IPS-11a (cell line): ENCODE data around the gene LCK.
A peak's percentile ranks its signal among the peaks of the same experiment; 100 is the strongest.
"Not testable (repeated sequence)": the region's sequence is repeated elsewhere in the genome, so short reads cannot be mapped to it uniquely, and the experiment has no call there.

ENCODE experiments used
- H3K4me3 ChIP-seq: one replicate; pipeline ENCODE4 v1.5.1; 2013; ENCODE audit warnings: low read depth, low read length, control low read depth

The LCK gene

DNA sequence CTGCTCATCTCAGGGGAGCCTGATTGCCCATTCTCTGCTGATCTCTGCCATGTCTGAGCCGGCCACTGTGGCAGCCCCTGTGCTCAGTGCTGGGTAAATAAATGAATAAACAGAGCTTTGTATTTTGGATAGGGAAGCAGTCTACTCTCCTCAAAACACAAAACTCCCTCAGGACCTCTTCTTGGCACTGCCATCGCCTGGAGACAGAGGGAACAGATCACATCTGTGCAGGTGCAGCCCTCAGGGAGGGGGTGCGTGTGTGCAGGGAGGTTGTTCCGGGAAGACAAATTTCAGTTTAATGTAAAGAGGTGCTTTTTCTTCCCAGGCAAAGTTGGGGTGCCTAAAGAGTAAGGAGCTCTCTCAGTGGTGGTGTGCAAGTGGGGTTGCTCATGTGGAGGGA is 11.7 kb upstream of the LCK start:
- H3K4me3 ChIP-seq, result peak overlapping the region; percentile 74

- H3K4me3 ChIP-seq, result peak overlapping the region; percentile 74
Observed at GRCh38 chr1:32239790-32240139, 11.3 kb upstream of the LCK start.

DNA sequence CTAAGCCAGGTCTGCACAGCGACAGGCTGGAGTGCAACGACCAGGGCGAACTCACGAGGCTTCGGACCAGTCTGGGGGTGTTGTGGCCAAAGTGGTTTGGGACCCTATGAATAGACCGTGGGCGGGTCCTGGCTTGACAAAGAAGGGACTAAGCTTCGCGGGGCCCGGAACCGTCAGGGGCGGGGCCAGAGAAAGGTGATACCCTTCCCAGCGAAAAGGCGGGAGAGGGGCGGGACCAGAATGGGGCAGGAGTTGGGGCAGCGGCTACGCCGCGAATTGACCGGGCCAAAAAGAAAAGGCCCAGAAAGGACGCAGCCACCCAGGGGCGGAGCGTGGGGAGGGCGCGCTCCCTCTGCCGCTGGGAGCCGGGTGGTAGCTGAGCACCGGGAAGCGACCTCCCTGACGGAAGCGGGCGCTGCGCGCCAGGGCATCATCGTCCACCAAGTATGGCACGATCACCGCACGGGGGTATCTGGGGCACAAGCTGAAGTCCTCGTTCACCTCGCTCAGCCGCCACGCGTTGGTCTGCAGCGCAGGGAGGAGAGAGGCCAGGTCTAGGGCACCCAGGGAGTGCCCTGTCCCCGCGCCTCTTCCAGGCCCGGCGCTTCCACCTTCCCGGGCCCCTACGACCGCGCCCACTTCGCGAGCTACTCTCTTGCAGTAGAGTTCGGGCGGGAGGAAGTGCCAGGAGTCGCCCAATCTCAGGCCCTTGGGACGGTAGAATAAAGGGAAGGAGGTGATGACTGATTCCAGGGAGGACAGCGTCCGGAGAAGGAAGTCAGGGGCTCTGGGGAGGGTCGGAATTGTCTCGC is 10.7 kb upstream of the LCK start:
- peak overlapping the region; percentile 74 for H3K4me3 ChIP-seq

GRCh38 chr1:32241001-32241763 is 9.9 kb upstream of the LCK start:
- peak overlapping the region; percentile 74 for H3K4me3 ChIP-seq

DNA sequence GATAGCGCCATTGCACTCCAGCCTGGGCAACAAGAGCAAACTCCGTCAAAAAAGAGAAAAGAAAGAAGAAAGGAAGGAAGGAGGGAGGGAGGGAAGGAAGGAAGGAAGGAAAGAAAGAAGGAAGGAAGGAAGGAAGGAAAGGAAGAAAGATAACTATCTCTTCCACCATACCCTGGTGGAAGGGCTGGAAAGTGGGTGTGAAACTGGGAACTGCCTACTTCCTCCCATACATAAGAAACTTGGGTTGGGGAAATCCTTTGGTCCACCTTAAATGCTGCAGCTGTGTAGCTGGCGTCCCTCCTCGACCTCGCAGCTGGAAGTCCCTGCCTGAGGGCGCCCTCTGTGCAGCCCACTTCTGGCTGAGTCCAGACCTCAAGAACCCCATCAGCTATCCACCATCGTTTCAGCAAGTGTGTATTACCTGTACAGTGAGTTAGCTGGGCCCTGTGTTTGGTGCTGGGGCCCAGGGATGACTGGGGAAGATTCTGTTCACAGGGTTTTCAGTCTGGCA is 8.7 kb upstream of the LCK start:
- no peak overlapping the region for H3K4me3 ChIP-seq

GRCh38 chr1:32246888-32247273 is 4.2 kb upstream of the LCK start, which contains the start of gene FAM167B:
Gene FAM167B (plus strand): TSS chr1:32247222. CDS start chr1:32247422, 200 bp downstream.
- H3K4me3 ChIP-seq, result no peak within 1 kb of the TSS

DNA sequence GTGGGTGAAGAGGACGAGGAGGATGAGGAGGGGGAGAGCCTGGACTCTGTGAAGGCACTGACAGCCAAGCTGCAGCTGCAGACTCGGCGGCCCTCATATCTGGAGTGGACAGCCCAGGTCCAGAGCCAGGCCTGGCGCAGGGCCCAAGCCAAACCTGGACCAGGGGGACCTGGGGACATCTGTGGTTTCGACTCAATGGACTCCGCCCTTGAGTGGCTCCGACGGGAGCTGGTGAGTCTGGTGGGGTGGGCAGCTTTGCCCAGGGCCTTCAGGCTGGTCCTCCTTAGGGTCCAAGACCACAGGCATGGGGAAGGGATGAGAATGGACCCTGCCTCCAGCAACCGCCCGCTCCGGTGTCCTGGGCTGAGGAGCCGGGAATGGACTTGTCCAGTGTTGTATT is 3.6 kb upstream of the LCK start:
- no peak overlapping the region for H3K4me3 ChIP-seq

- H3K4me3 ChIP-seq, result peak overlapping the region; percentile 20
Observed at GRCh38 chr1:32247983-32248889, 2.8 kb upstream of the LCK start.

GRCh38 chr1:32249831-32250525 is 1.1 kb upstream of the LCK start:
- no peak overlapping the region for H3K4me3 ChIP-seq

DNA sequence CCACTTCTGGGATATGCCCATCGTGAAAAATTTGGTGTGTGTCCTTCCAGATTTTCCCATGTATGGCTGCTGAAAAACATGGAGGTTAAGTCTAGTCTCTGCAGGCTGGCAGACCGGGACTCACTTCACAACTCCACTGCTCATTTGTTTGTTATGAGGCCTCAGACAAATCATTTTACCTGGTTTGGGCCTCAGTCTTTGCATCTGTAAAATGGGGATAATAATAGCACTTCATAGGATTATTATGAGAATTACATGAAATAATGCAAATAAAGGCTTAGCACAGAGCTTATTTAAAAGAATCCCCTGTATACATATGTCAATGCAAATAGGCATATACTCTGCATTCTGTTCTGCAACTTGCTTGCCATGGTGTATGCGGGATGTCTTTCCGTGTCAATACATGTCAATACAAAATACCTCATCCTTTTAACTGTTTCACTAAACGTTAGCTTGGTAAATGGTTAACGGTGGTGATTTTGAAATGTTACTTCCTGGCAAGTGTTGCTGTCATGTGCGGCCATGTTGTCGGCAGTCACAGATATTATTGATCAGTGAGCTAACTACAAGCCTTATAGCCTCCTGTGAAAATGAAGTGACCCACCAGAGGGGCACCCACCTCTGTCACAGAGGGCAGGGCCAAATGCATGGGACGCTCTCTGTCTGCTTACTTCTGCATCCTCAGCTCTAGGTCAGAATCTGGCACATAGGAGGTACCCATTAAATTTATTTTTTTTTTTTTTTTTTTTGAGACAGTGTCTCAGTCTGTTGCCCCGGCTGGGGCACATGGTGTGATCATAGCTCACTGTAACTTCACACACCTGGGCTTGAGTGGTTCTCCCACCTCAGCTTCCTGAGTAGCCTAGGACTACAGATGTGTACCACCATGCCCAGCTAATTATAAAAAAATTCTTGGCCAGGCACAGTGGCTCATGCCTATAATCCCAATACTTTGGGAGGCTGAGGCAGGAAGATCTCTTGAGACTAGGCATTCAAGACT is 4.3 kb downstream of the LCK start:
- no peak overlapping the region for H3K4me3 ChIP-seq

- no peak overlapping the region for H3K4me3 ChIP-seq
Observed at GRCh38 chr1:32256473-32257226, 5.6 kb downstream of the LCK start.

GRCh38 chr1:32257227-32257508 is 6.1 kb downstream of the LCK start:
- H3K4me3 ChIP-seq, result no peak overlapping the region

- H3K4me3 ChIP-seq, result not testable (repeated sequence)
Observed at GRCh38 chr1:32263236-32263593, 12.2 kb downstream of the LCK start.

- H3K4me3 ChIP-seq, result no peak overlapping the region
Observed at GRCh38 chr1:32263744-32264143, 12.7 kb downstream of the LCK start.

- H3K4me3 ChIP-seq, result no peak overlapping the region
Observed at GRCh38 chr1:32265846-32266245, 14.8 kb downstream of the LCK start.

DNA sequence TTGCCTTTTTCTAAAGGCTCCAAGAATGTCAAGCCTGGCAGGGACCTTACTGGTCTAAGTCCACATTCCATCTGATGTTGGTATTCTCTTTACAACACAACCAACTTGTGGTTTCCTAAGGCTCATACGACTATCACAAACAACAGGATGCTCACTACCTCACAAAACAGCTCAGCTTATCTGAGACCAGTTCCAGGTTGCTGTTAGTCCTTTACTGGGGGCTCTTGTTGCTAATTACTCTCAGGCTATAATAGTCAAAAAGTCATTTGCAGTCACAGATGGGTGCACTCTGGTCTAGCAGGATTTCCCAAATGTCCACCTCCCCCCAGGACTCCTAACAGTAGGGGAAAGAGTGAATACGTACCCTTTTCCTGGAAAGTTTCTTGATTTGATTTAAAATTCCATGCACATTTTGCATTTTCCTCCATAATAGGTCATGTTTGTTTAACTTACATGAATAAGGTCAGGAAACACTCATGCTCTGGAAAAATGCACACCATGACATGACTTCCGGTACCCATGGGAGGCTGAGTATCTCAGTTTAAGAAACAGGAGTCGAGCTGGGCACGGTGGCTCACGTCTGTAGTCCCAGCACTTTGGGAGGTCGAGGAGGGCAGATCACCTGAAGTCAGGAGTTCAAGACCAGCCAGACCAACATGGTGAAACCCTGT is 16.0 kb downstream of the LCK start:
- H3K4me3 ChIP-seq, result no peak overlapping the region

GRCh38 chr1:32269744-32270143 is 18.7 kb downstream of the LCK start:
- no peak overlapping the region for H3K4me3 ChIP-seq
